IMR-90 (cell line): Measurements from ENCODE around the gene RALGAPB. TPM values are rescaled to one million over a fixed set of nuclear protein-coding genes. Genes with fewer than 3 reads are reported as not detected.

ENCODE experiments used
- ATAC-seq: fragments of 200-7000 bp; cut with Tn5 transposase; 2 replicates; pipeline ENCODE4 v1.9.1; 2020; ENCODE audit warnings: low read depth, mild to moderate bottlenecking, moderate library complexity
- BruUV-seq: library from RNA; stranded (reverse); fragments of 400-500 nt; replicated peaks from 2 replicates; lab custom pipeline; 2021; lab: Mats Ljungman, UMichigan
- CTCF ChIA-PET: fragments of 300-600 bp; formaldehyde crosslinking; extraction: SDS; loops from one replicate; lab custom pipeline; 2021; ENCODE audit warnings: antibody characterized with exemption; lab: Yijun Ruan, JAX
- POLR2A ChIA-PET: fragments of 300-600 bp; sonication (Branson Sonifier 250); formaldehyde crosslinking; loops from one replicate; lab custom pipeline; 2022; ENCODE audit warnings: antibody characterized with exemption; ENCODE audit not compliant: unreplicated experiment; lab: Charles Lee
- DNase-seq: peaks from one replicate; pipeline ENCODE4 v3.0.0; 2013
- H2AFZ ChIP-seq: replicated peaks from 2 replicates; pipeline ENCODE3; 2013; ENCODE audit warnings: low read length, mild to moderate bottlenecking; ENCODE audit not compliant: poor library complexity
- H2AK5ac ChIP-seq: 2 replicates; pipeline ENCODE4 v1.6.1; 2013; ENCODE audit warnings: low read depth, low read length, inconsistent platforms
- H2AK9ac ChIP-seq: replicated peaks from 2 replicates; pipeline ENCODE3; 2013; ENCODE audit warnings: mild to moderate bottlenecking, low read depth, low read length, moderate library complexity; ENCODE audit not compliant: poor library complexity
- H2BK120ac ChIP-seq: 2 replicates; pipeline ENCODE4 v1.6.1; 2013; ENCODE audit warnings: low read depth, low read length, inconsistent platforms
- H2BK15ac ChIP-seq: 3 replicates; pipeline ENCODE4 v1.6.1; 2013; ENCODE audit warnings: low read depth, low read length, inconsistent platforms
- H2BK20ac ChIP-seq: 2 replicates; pipeline ENCODE4 v1.6.1; 2013; ENCODE audit warnings: low read depth, mild to moderate bottlenecking, inconsistent platforms, low read length, moderate library complexity
- H2BK5ac ChIP-seq: 2 replicates; pipeline ENCODE4 v1.6.1; 2013; ENCODE audit warnings: mild to moderate bottlenecking, low read depth, low read length, inconsistent platforms; ENCODE audit not compliant: poor library complexity, severe bottlenecking
- H3K14ac ChIP-seq: replicated peaks from 2 replicates; pipeline ENCODE4 v1.6.1; 2013; ENCODE audit warnings: low read depth, low read length, inconsistent platforms
- H3K18ac ChIP-seq: 2 replicates; pipeline ENCODE4 v1.6.1; 2013; ENCODE audit warnings: low read depth, low read length, control low read depth
- H3K23ac ChIP-seq: 2 replicates; pipeline ENCODE4 v1.6.1; 2013; ENCODE audit warnings: low read depth, low read length, inconsistent platforms
- H3K27ac ChIP-seq: 2 replicates; pipeline ENCODE4 v1.5.1; 2013; ENCODE audit warnings: mild to moderate bottlenecking, control low read depth, low read length; ENCODE audit not compliant: insufficient read depth
- H3K27me3 ChIP-seq: 2 replicates; pipeline ENCODE4 v1.6.1; 2013; ENCODE audit warnings: low read length; ENCODE audit not compliant: control insufficient read depth, insufficient read depth
- H3K36me3 ChIP-seq: 2 replicates; pipeline ENCODE4 v1.6.1; 2013; ENCODE audit warnings: low read length, mixed read lengths; ENCODE audit not compliant: control insufficient read depth, insufficient read depth
- H3K4ac ChIP-seq: 2 replicates; pipeline ENCODE4 v1.6.1; 2013; ENCODE audit warnings: low read depth, low read length, inconsistent platforms
- H3K4me1 ChIP-seq: 2 replicates; pipeline ENCODE4 v1.6.1; 2013; ENCODE audit warnings: low read length, mixed read lengths; ENCODE audit not compliant: control insufficient read depth, insufficient read depth
- H3K4me2 ChIP-seq: 2 replicates; pipeline ENCODE4 v1.6.1; 2013; ENCODE audit warnings: low read depth, mild to moderate bottlenecking, control low read depth, low read length, moderate library complexity
- H3K4me3 ChIP-seq: 2 replicates; pipeline ENCODE4 v1.5.1; 2013; ENCODE audit warnings: low read depth, mild to moderate bottlenecking, control low read depth, low read length, moderate library complexity; ENCODE audit not compliant: insufficient read depth
- H3K56ac ChIP-seq: 2 replicates; pipeline ENCODE4 v1.6.1; 2013; ENCODE audit warnings: low read length, inconsistent platforms; ENCODE audit not compliant: insufficient read depth; ENCODE audit errors: extremely low read depth
- H3K79me1 ChIP-seq, 2 experiments: 2 replicates each; pipeline ENCODE4 v1.6.1; 2013; ENCODE audit warnings: low read length in 2 of 2, inconsistent platforms in 1 of 2, low read depth in 1 of 2
- H3K9ac ChIP-seq: 2 replicates; pipeline ENCODE4 v1.6.1; 2013; ENCODE audit warnings: low read depth, low read length, control low read depth
- H3K9me1 ChIP-seq: 2 replicates; pipeline ENCODE4 v1.6.1; 2013; ENCODE audit warnings: low read length, inconsistent platforms; ENCODE audit not compliant: insufficient read depth
- H3K9me3 ChIP-seq: 2 replicates; pipeline ENCODE4 v1.6.1; 2013; ENCODE audit warnings: low read length; ENCODE audit not compliant: control insufficient read depth, insufficient read depth
- H4K20me1 ChIP-seq: 2 replicates; pipeline ENCODE4 v1.6.1; 2013; ENCODE audit warnings: low read length, inconsistent platforms; ENCODE audit not compliant: insufficient read depth
- H4K5ac ChIP-seq: 2 replicates; pipeline ENCODE4 v1.6.1; 2013; ENCODE audit warnings: mild to moderate bottlenecking, low read depth, low read length, control low read depth
- H4K8ac ChIP-seq, 2 experiments: 2 replicates each; pipeline ENCODE4 v1.6.1; 2013; ENCODE audit warnings: low read depth in 2 of 2, low read length in 2 of 2, control low read depth in 1 of 2, inconsistent platforms in 1 of 2
- H4K91ac ChIP-seq: 2 replicates; pipeline ENCODE4 v1.6.1; 2013; ENCODE audit warnings: low read depth, low read length, inconsistent platforms; ENCODE audit not compliant: insufficient read depth
- BHLHE40 ChIP-seq: fragments of 150-350 bp; IDR thresholded peaks from 2 replicates; pipeline ENCODE4 v1.6.1; 2016; ENCODE audit warnings: mild to moderate bottlenecking, low read depth, low read length
- CEBPB ChIP-seq: IDR thresholded peaks from 2 replicates; pipeline ENCODE4 v1.6.1; 2012; ENCODE audit warnings: low read depth, low read length, improper control_type of control experiment
- CHD1 ChIP-seq: IDR thresholded peaks from 2 replicates; pipeline ENCODE4 v1.6.1; 2012; ENCODE audit warnings: low read depth, low read length, improper control_type of control experiment
- ELK1 ChIP-seq: fragments of 150-350 bp; IDR thresholded peaks from 2 replicates; pipeline ENCODE4 v1.6.1; 2016; ENCODE audit warnings: low read depth, mild to moderate bottlenecking, low read length, moderate library complexity, borderline replicate concordance
- FOS ChIP-seq: fragments of 150-350 bp; IDR thresholded peaks from 2 replicates; pipeline ENCODE4 v1.6.1; 2016; ENCODE audit warnings: low read depth, low read length
- MAFK ChIP-seq: IDR thresholded peaks from 2 replicates; pipeline ENCODE4 v1.6.1; 2012; ENCODE audit warnings: low read depth, low read length, improper control_type of control experiment
- MAZ ChIP-seq: IDR thresholded peaks from 2 replicates; pipeline ENCODE4 v1.6.1; 2012; ENCODE audit warnings: low read depth, mild to moderate bottlenecking, low read length, improper control_type of control experiment, moderate library complexity, borderline replicate concordance
- MXI1 ChIP-seq: IDR thresholded peaks from 2 replicates; pipeline ENCODE4 v1.6.1; 2012; ENCODE audit warnings: low read depth, mild to moderate bottlenecking, low read length, moderate library complexity, borderline replicate concordance
- NFE2L2 ChIP-seq: fragments of 150-350 bp; IDR thresholded peaks from 2 replicates; pipeline ENCODE4 v1.6.1; 2016; ENCODE audit warnings: low read depth, mild to moderate bottlenecking, low read length
- POLR2A ChIP-seq: IDR thresholded peaks from 2 replicates; pipeline ENCODE4 v1.6.1; 2012; ENCODE audit warnings: mild to moderate bottlenecking, low read depth, low read length
- RAD21 ChIP-seq: IDR thresholded peaks from 2 replicates; pipeline ENCODE4 v1.6.1; 2012; ENCODE audit warnings: low read length, improper control_type of control experiment
- RCOR1 ChIP-seq: IDR thresholded peaks from 2 replicates; pipeline ENCODE4 v1.6.1; 2012; ENCODE audit warnings: mild to moderate bottlenecking, low read length, improper control_type of control experiment; ENCODE audit not compliant: insufficient replicate concordance
- RFX5 ChIP-seq: IDR thresholded peaks from 2 replicates; pipeline ENCODE4 v1.8.0; 2012; ENCODE audit warnings: low read depth, mild to moderate bottlenecking, low read length, moderate library complexity
- SMC3 ChIP-seq: fragments of 150-350 bp; IDR thresholded peaks from 2 replicates; pipeline ENCODE4 v1.6.1; 2016; ENCODE audit warnings: low read depth, mild to moderate bottlenecking, antibody characterized with exemption, low read length, moderate library complexity
- WGBS, 2 experiments: methylation state at CpG; one replicate each; pipeline versions ENCODE4 v1.1.5 to v1.1.7; 2013; ENCODE audit warnings: missing lambda C conversion rate in 2 of 2; ENCODE audit not compliant: insufficient read length in 1 of 2; ENCODE audit errors: extremely low coverage in 2 of 2; 5-methylcytosine and 5-hydroxymethylcytosine counted together
- dilution Hi-C: fragments of 300-500 bp; cut with HindIII; formaldehyde crosslinking; loops from one replicate; pipeline ENCODE4 v1.14.3; 2018; ENCODE audit warnings: low sequenced_read_pairs; ENCODE audit not compliant: unreplicated experiment
- in situ Hi-C: fragments of 300-500 bp; cut with MboI; formaldehyde crosslinking; loops from 3 replicates; pipeline ENCODE4 v1.14.3; 2019; ENCODE audit warnings: low sequenced_read_pairs, inconsistent platforms, mixed read lengths
- intact Hi-C: fragments of 100-400 bp; cut with micrococcal nuclease; formaldehyde crosslinking; loops from 2 replicates; pipeline ENCODE4 v1.10.0; 2022
- polyA plus RNA-seq, 3 experiments: library from polyadenylated mRNA; depleted of rRNA; stranded (reverse); fragments of >200 nt; gene quantifications; 2 replicates each; pipeline ENCODE4 v1.2.3, GENCODE V29; 2012; ENCODE audit warnings: low replicate concordance in 1 of 3
- total RNA-seq: library from RNA; depleted of rRNA; stranded (reverse); fragments of >200 nt; gene quantifications from 2 replicates; pipeline ENCODE4 v1.2.3, GENCODE V29; 2012
- TF ChIP-seq, protein P1 (sequence below): conservative IDR thresholded peaks from 2 replicates; pipeline ENCODE4 v1.5.1; 2012; ENCODE audit warnings: mild to moderate bottlenecking, low read depth, low read length, improper control_type of control experiment
- TF ChIP-seq, protein P2 (sequence below): fragments of 150-350 bp; IDR thresholded peaks from 2 replicates; pipeline ENCODE4 v1.6.1; 2017; ENCODE audit warnings: mild to moderate bottlenecking, antibody characterized with exemption, low read length, low read depth

RALGAPB gene
- total and polyA plus RNA-seq, 2 of the 4 experiments (the other 2 are of a cell fraction), result 12.7 to 30.3 TPM

- Histone ChIP-seq H2AK5ac (no peak overlapping the region), H2BK5ac (no peak overlapping the region), H4K5ac (no peak overlapping the region), H3K9me1 (peaks cover 37% of the 10 kb centered on the region), H3K9ac (no peak overlapping the region), H3K36me3 (peaks cover 85% of the 10 kb centered on the region), H3K4me1 (peaks cover 19% of the 10 kb centered on the region), H3K23ac (no peak overlapping the region), H3K14ac (no peak overlapping the region), H3K4me2 (no peak overlapping the region), H3K9me3 (no peaks in the 10 kb centered on the region), H4K91ac (no peak overlapping the region), H4K8ac (no peak overlapping the region), H2BK120ac (no peak overlapping the region), H3K4me3 (no peak overlapping the region), H3K18ac (no peak overlapping the region), H2BK15ac (no peak overlapping the region), H2BK20ac (no peak overlapping the region), H3K56ac (no peak overlapping the region), H3K4ac (no peak overlapping the region), H2AFZ (no peak overlapping the region), H4K20me1 (peaks cover 95% of the 10 kb centered on the region), H3K27me3 (no peaks in the 10 kb centered on the region), H2AK9ac (no peak overlapping the region), H3K79me1 (peaks cover 28 to 92% of the 10 kb centered on the region in 2 experiments), H3K27ac (no peak overlapping the region)
- dilution Hi-C loops, result no loop called here
- in situ Hi-C loops, result no loop called here
- BruUV-seq, result no TSS peak
- TF ChIP-seq RFX5 (no peak), NFE2L2 (no peak), ELK1 (no peak), RAD21 (no peak), FOS (no peak), RCOR1 (no peak), CHD1 (no peak), MAFK (no peak), BHLHE40 (no peak), MXI1 (no peak), SMC3 (no peak), MAZ (no peak), POLR2A (no peak), CEBPB (no peak)
- TF ChIP-seq, protein P1, sequence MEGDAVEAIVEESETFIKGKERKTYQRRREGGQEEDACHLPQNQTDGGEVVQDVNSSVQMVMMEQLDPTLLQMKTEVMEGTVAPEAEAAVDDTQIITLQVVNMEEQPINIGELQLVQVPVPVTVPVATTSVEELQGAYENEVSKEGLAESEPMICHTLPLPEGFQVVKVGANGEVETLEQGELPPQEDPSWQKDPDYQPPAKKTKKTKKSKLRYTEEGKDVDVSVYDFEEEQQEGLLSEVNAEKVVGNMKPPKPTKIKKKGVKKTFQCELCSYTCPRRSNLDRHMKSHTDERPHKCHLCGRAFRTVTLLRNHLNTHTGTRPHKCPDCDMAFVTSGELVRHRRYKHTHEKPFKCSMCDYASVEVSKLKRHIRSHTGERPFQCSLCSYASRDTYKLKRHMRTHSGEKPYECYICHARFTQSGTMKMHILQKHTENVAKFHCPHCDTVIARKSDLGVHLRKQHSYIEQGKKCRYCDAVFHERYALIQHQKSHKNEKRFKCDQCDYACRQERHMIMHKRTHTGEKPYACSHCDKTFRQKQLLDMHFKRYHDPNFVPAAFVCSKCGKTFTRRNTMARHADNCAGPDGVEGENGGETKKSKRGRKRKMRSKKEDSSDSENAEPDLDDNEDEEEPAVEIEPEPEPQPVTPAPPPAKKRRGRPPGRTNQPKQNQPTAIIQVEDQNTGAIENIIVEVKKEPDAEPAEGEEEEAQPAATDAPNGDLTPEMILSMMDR, result no peak
- TF ChIP-seq, protein P2, sequence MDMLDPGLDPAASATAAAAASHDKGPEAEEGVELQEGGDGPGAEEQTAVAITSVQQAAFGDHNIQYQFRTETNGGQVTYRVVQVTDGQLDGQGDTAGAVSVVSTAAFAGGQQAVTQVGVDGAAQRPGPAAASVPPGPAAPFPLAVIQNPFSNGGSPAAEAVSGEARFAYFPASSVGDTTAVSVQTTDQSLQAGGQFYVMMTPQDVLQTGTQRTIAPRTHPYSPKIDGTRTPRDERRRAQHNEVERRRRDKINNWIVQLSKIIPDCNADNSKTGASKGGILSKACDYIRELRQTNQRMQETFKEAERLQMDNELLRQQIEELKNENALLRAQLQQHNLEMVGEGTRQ, result no peak
- intact Hi-C loops, result no loop called here
- ATAC-seq (no peak), DNase-seq (no peak)
- ChIA-PET CTCF (no interaction called here), POLR2A (no interaction called here)
- WGBS, 2 experiments, result no CpG with 5 or more reads among the region's 3 CpGs
Observed at GRCh38 chr20:38429301-38429700, 43.3 kb upstream of the RALGAPB start.
